SK-N-SH treated with all-trans-retinoic acid at 6 μM for 48 hours (cell line): ENCODE results near the gene SLAMF1.

ENCODE experiments used
- ATAC-seq: fragments of 200-7000 bp; cut with Tn5 transposase; 3 replicates; pipeline ENCODE4 v1.9.1; 2020; ENCODE audit warnings: mild to moderate bottlenecking, moderate library complexity
- ARNTL ChIP-seq: fragments of 450-650 bp; formaldehyde crosslinking; IDR thresholded peaks from 2 replicates; pipeline ENCODE4 v1.5.0; 2020; ENCODE audit warnings: low read depth, mild to moderate bottlenecking, moderate library complexity, borderline replicate concordance
- CSDC2 ChIP-seq: fragments of 250-450 bp; sonication (Bioruptor Pico); IDR thresholded peaks from 2 replicates; pipeline ENCODE4 v1.5.0; 2020; ENCODE audit warnings: mild to moderate bottlenecking, moderate library complexity
- ESRRG ChIP-seq: fragments of 250-450 bp; sonication (Bioruptor Pico); IDR thresholded peaks from 2 replicates; pipeline ENCODE4 v1.6.1; 2021; ENCODE audit warnings: mild to moderate bottlenecking
- GLIS3 ChIP-seq: fragments of 250-450 bp; sonication (Bioruptor Pico); IDR thresholded peaks from 2 replicates; pipeline ENCODE4 v1.5.0; 2020; ENCODE audit warnings: mild to moderate bottlenecking, moderate library complexity
- OSR1 ChIP-seq: fragments of 250-450 bp; sonication (Bioruptor Pico); IDR thresholded peaks from 2 replicates; pipeline ENCODE4 v1.8.0; 2022; ENCODE audit warnings: moderate library complexity, mild to moderate bottlenecking, inconsistent platforms
- PPARA ChIP-seq: fragments of 250-450 bp; sonication (Bioruptor Pico); IDR thresholded peaks from 2 replicates; pipeline ENCODE4 v1.5.0; 2020; ENCODE audit warnings: mild to moderate bottlenecking, borderline replicate concordance
- RARB ChIP-seq: fragments of 250-450 bp; sonication (Bioruptor Pico); IDR thresholded peaks from 2 replicates; pipeline ENCODE4 v1.8.0; 2021; ENCODE audit warnings: mild to moderate bottlenecking, moderate library complexity
- SNAI2 ChIP-seq: fragments of 250-450 bp; sonication (Bioruptor Pico); IDR thresholded peaks from 2 replicates; pipeline ENCODE4 v1.5.0; 2020; ENCODE audit warnings: mild to moderate bottlenecking, moderate library complexity
- TCF4 ChIP-seq: fragments of 250-450 bp; sonication (Bioruptor Pico); IDR thresholded peaks from 2 replicates; pipeline ENCODE4 v1.8.0; 2021; ENCODE audit warnings: mild to moderate bottlenecking, moderate library complexity, borderline replicate concordance
- TOX ChIP-seq: fragments of 250-450 bp; sonication (Bioruptor Pico); IDR thresholded peaks from 2 replicates; pipeline ENCODE4 v1.8.0; 2021; ENCODE audit warnings: mild to moderate bottlenecking, moderate library complexity, borderline replicate concordance
- ZFP3 ChIP-seq: fragments of 250-450 bp; sonication (Bioruptor Pico); IDR thresholded peaks from 2 replicates; pipeline ENCODE4 v1.5.0; 2020; ENCODE audit warnings: mild to moderate bottlenecking, moderate library complexity
- ZNF565 ChIP-seq: fragments of 450-650 bp; formaldehyde crosslinking; conservative IDR thresholded peaks from 2 replicates; pipeline ENCODE4 v1.5.0; 2020; ENCODE audit warnings: low read depth, mild to moderate bottlenecking, moderate library complexity
- ZNF70 ChIP-seq: fragments of 450-650 bp; formaldehyde crosslinking; IDR thresholded peaks from 2 replicates; pipeline ENCODE4 v1.5.0; 2020; ENCODE audit warnings: mild to moderate bottlenecking, moderate library complexity
- ZNF8 ChIP-seq: fragments of 450-650 bp; formaldehyde crosslinking; IDR thresholded peaks from 2 replicates; pipeline ENCODE4 v1.5.0; 2020; ENCODE audit warnings: mild to moderate bottlenecking, moderate library complexity
- TF ChIP-seq, protein P1 (sequence below): fragments of 250-450 bp; sonication (Bioruptor Pico); IDR thresholded peaks from 2 replicates; pipeline ENCODE4 v1.5.1; 2021; ENCODE audit warnings: mild to moderate bottlenecking, moderate library complexity
- TF ChIP-seq, protein P2 (sequence below): fragments of 250-450 bp; sonication (Bioruptor Pico); IDR thresholded peaks from 2 replicates; pipeline ENCODE4 v1.5.1; 2020; ENCODE audit warnings: low read depth, mild to moderate bottlenecking, moderate library complexity
- TF ChIP-seq, protein P3 (sequence below): fragments of 250-450 bp; sonication (Bioruptor Pico); IDR thresholded peaks from 2 replicates; pipeline ENCODE4 v1.8.0; 2020; ENCODE audit warnings: mild to moderate bottlenecking, moderate library complexity, borderline replicate concordance
- TF ChIP-seq, protein P4 (sequence below): fragments of 250-450 bp; sonication (Bioruptor Pico); IDR thresholded peaks from 2 replicates; pipeline ENCODE4 v1.5.0; 2020; ENCODE audit warnings: mild to moderate bottlenecking, moderate library complexity

Gene SLAMF1

DNA sequence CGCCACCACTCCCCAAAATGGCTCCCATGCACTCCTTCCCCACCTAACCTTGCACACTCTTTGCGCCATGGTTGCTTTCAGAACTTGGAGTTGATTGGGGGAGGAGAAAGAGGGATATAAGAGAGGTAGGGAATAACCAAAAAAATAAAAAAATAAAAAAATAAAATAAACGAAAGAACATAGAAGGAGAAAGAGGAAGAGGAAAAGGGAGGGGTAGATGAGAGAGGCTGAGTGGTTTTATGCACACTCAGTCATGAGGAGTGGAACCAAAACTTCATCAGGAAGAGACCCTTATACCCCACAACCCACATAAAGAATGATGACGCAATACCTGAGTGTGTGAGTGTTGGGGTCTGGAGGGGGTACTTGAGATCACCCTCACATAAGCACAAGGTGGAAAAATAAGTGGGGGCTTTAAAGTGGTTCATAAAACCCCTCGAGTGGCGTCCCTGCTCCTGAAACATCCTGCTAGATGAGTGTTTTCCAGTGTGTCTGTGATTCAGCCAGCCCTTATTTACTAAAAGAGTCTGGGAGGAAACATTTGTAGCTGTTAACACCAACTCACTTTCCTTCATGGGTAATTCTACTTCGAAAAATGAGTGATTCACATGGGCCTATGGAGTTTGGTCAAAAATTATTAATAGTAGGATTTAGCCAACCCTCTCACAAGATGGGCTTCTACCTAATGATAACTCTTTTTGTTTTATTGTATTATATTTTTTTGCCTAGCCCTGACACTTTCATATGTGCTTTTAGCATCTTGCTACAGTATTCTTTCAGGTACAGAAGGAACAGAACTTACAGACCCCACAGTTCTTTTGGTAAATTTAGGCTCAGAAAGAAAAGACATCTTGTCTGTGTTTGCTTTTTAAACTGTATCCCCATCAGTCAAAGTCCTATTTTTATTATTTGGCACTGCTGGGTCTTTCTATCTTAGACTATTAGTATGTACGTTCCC lies 5.2 kb downstream of the SLAMF1 start:
- no peak for ATAC-seq
- TF ChIP-seq ZNF70, result no peak
- no peak for TF ChIP-seq ARNTL (CRISPR knock-in tag)
- TF ChIP-seq, protein P1, sequence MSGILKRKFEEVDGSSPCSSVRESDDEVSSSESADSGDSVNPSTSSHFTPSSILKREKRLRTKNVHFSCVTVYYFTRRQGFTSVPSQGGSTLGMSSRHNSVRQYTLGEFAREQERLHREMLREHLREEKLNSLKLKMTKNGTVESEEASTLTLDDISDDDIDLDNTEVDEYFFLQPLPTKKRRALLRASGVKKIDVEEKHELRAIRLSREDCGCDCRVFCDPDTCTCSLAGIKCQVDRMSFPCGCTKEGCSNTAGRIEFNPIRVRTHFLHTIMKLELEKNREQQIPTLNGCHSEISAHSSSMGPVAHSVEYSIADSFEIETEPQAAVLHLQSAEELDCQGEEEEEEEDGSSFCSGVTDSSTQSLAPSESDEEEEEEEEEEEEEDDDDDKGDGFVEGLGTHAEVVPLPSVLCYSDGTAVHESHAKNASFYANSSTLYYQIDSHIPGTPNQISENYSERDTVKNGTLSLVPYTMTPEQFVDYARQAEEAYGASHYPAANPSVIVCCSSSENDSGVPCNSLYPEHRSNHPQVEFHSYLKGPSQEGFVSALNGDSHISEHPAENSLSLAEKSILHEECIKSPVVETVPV (CRISPR knock-in tag), result no peak
- TF ChIP-seq ESRRG, result no peak

DNA sequence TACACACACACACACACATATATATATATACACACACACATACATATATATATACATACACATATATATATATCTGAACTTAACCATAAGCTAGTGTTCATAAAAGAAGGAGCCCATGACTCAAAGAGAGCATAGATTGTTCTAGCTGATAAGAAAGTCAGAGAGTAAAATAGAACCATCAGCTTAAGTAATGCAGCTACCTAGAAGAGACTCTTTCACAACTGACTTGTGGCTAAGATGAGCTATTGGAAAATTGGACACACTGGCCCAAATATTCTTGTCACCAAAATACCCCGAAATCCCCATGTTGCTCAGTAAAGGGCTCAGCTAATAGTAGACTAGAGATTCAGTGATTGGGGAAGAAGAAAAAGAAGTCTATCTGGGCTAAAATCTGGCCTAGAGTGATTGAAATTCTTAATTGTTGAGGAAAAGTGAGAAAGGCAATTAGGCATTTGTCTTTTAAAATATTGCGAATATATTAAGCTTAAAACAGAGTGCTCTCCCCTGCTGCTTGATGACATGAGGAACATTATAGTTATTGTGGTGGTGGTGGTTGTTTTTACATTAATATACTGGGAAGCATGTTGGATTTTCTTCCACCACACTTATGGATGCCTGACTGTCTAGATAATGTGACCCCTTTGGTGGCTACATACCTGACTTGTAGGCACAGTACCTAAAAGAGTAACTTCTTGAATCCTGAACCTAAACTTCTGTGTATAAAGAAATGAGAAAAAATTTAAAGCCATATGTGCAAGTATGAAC lies 6.3 kb downstream of the SLAMF1 start:
- TF ChIP-seq TOX (CRISPR knock-in tag) (no peak), CSDC2 (CRISPR knock-in tag) (no peak), OSR1 (CRISPR knock-in tag) (no peak), ESRRG (no peak), SNAI2 (CRISPR knock-in tag) (no peak), ARNTL (CRISPR knock-in tag) (no peak), ZFP3 (CRISPR knock-in tag) (no peak), PPARA (CRISPR knock-in tag) (no peak), ZNF565 (no peak), GLIS3 (no peak), ZNF8 (CRISPR knock-in tag) (no peak)
- TF ChIP-seq, protein P2, sequence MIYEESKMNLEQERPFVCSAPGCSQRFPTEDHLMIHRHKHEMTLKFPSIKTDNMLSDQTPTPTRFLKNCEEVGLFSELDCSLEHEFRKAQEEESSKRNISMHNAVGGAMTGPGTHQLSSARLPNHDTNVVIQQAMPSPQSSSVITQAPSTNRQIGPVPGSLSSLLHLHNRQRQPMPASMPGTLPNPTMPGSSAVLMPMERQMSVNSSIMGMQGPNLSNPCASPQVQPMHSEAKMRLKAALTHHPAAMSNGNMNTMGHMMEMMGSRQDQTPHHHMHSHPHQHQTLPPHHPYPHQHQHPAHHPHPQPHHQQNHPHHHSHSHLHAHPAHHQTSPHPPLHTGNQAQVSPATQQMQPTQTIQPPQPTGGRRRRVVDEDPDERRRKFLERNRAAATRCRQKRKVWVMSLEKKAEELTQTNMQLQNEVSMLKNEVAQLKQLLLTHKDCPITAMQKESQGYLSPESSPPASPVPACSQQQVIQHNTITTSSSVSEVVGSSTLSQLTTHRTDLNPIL (CRISPR knock-in tag), result no peak
- TF ChIP-seq, protein P3, sequence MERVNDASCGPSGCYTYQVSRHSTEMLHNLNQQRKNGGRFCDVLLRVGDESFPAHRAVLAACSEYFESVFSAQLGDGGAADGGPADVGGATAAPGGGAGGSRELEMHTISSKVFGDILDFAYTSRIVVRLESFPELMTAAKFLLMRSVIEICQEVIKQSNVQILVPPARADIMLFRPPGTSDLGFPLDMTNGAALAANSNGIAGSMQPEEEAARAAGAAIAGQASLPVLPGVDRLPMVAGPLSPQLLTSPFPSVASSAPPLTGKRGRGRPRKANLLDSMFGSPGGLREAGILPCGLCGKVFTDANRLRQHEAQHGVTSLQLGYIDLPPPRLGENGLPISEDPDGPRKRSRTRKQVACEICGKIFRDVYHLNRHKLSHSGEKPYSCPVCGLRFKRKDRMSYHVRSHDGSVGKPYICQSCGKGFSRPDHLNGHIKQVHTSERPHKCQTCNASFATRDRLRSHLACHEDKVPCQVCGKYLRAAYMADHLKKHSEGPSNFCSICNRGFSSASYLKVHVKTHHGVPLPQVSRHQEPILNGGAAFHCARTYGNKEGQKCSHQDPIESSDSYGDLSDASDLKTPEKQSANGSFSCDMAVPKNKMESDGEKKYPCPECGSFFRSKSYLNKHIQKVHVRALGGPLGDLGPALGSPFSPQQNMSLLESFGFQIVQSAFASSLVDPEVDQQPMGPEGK (CRISPR knock-in tag), result no peak
- TF ChIP-seq, protein P4, sequence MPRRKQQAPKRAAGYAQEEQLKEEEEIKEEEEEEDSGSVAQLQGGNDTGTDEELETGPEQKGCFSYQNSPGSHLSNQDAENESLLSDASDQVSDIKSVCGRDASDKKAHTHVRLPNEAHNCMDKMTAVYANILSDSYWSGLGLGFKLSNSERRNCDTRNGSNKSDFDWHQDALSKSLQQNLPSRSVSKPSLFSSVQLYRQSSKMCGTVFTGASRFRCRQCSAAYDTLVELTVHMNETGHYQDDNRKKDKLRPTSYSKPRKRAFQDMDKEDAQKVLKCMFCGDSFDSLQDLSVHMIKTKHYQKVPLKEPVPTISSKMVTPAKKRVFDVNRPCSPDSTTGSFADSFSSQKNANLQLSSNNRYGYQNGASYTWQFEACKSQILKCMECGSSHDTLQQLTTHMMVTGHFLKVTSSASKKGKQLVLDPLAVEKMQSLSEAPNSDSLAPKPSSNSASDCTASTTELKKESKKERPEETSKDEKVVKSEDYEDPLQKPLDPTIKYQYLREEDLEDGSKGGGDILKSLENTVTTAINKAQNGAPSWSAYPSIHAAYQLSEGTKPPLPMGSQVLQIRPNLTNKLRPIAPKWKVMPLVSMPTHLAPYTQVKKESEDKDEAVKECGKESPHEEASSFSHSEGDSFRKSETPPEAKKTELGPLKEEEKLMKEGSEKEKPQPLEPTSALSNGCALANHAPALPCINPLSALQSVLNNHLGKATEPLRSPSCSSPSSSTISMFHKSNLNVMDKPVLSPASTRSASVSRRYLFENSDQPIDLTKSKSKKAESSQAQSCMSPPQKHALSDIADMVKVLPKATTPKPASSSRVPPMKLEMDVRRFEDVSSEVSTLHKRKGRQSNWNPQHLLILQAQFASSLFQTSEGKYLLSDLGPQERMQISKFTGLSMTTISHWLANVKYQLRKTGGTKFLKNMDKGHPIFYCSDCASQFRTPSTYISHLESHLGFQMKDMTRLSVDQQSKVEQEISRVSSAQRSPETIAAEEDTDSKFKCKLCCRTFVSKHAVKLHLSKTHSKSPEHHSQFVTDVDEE (CRISPR knock-in tag), result no peak
- TF ChIP-seq, protein P1 (CRISPR knock-in tag), result no peak
- no peak for ATAC-seq

DNA sequence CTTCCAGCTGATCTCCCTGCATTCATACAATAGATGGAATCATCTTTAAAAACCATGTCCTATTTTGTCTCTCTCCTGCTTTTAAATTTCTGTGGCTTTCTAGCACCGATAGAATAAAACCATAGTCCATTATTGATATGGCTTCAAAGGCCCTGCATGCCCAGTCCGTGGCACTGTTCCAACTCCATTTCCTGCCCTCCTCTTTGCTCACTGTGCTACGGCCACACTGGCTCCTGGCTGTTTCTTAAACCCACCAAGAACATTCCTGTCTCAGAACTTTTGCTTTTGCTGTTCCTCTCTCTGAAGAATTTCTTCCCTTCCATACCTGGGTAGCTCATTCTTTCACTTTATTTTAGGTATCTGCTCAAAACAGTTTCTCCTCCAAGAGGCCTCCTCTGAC lies 7.2 kb downstream of the SLAMF1 start:
- no peak for TF ChIP-seq TCF4
- TF ChIP-seq ZNF70, result no peak
- no peak for TF ChIP-seq PPARA (CRISPR knock-in tag)
- TF ChIP-seq, protein P1 (CRISPR knock-in tag), result no peak
- no peak for TF ChIP-seq ESRRG
- TF ChIP-seq RARB (CRISPR knock-in tag), result no peak
- no peak for TF ChIP-seq GLIS3
- TF ChIP-seq, protein P3 (CRISPR knock-in tag), result no peak
- no peak for ATAC-seq
